Measurements from ENCODE around the gene ARAP1. TPM values are rescaled to one million over a fixed set of nuclear protein-coding genes. Genes with fewer than 3 reads are reported as not detected.

ARAP1 gene
- total RNA-seq, 1 donor from 2014 or later = 55.2 TPM

DNA sequence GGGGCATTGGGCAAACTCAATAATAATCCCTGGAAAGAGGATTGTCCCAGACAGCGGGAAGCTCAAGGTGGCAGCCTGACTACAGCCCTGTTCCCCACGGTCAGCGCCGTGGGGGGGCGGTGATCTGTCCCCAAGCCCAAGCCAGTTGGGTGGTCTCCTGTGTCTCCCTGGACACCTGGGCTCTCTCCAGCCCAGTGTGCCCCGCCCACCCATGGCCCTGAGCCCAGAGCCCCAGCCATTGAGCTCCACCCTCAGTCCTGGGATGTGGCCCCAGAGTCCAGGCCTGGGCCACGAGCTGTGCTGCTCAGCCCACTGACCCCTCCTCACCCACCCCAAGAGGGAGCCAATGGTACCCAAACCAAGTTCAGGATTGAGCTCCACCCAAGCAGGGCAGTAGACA is 50.1 kb downstream of the ARAP1 start:
- intact Hi-C loops (cut with DNase I) = no loop called here
- DNase-seq (ENCODE audit: missing footprints) (no peak), ATAC-seq (no peak)

DNA sequence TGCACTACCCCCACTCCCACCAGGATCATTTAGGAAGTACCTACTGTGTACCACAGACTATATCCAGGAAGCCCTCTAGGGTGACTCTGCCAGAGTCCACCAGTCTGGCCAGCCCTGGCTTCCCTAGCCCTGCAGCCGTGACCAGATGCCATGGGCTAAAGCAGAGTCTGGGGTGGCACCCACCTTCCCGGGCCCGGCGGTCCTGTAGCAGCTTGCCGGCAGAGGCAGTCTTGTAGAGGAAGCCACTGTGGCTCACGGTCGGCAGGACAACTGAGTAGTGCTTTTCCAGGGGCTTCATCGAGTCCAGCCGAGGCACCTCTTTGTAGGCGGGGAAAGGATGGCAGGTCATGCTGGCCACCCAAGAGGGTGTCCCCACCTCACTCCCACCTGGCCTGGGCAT is 50.7 kb downstream of the ARAP1 start:
- ATAC-seq (no peak), DNase-seq (ENCODE audit: missing footprints) (no peak)
- intact Hi-C loops (cut with DNase I) = no loop called here

DNA sequence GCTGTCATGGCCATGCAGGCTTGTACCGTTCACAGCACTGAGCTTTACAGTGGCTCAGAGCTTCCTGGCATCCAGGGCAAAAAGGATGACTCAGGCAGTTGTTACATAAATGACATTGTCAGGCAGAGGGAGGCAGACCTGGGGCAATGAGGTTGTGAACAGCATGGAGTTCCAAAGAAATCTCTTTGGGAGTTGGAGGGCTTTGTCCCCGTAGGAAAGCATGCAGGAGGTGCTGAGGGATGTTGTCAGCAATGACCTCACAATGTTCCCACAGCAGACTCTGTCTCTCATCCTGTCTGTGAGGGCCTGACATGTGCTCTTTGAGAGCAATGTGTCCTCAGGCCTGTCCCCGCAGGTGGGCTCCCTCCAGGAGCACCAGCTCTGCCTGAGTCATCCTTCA is 52.1 kb downstream of the ARAP1 start:
- no peak for ATAC-seq
- intact Hi-C loops (cut with DNase I) = no loop called here
- DNase-seq (ENCODE audit: missing footprints) = no peak

DNA sequence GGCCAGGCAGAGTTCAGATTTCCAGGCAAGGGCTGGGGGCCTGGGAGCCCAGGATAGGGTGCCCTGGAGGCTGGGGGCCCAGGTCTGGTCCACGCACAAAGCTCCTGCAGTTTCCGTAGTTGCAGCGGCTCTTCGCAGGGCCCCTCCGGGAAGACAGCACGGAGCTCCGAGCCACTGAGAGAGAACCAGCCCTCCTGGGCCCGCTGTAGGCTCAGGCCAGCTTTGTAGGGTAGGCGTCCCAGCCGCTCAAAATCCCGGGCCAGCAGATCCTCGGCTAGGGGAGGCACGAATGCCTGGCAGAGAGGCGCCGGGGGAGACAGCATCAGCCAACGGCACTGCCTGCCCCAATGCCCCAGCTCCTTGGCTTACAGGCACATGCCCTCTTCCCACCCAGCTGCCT is 54.4 kb downstream of the ARAP1 start:
- no peak for ATAC-seq
- intact Hi-C loops (cut with DNase I) = no loop called here
- DNase-seq (ENCODE audit: missing footprints) = no peak

DNA sequence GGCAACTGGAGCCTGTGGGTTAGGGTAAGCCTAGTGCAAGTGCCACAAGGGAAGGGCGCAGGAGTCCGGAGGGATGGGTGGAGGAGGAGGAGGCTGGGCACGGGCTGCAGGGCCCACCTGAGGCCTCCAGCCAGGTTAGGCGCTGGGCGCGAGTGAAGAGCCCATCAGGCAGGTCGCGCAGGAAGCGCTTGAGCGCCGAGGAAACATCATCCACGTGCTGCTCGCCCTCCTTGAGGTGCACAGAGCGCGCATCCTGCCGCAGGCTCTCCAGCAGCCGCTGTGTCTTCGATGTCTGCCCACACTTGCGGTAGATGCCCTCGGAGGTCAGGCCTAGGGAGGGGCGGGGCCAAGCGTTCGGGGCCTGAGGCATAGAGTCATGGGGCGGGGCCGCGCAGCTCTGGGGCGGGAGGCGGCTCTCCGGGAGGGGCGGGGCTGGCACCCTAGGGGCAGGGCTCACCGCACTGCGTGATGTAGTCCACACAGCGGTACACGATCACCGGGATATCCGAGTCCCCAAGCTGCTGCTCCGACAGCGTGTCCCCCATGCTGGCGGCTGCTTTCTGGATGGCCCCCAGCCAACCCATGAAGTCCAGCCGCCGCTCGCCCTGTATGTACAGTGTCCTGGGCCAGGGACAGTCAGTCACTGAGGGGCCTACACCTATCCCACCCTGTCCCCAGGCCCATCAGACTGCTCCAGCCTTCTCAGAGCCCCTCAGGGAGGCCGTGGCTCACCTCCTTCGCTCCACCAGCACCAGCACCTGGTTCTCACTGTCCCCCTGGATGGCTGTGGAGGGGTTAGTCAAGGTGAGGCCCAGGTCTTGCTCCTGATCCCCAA is 55.1 kb downstream of the ARAP1 start:
- no peak for DNase-seq (ENCODE audit: missing footprints)
- intact Hi-C loops (cut with DNase I) = no loop called here

DNA sequence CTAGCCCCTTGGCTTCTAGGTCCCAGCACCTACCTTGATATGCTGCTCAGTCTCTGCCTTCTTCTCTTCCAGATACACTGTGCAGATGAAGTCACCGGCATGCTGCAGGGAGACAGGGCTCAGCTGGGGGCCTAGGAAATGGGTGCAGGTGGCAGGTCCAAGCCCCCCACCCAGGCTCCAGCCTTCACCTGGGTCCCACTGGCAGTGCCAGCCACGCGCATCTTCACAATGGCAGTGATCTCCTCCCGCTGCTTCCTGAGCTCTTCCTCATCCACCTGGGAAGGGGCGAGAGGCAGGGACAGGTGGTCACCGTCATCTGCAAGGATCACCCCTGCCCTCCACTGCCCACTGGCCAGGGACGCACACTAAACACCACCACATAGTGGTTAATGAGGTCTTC is 56.9 kb downstream of the ARAP1 start:
- ATAC-seq = no peak
- intact Hi-C loops (cut with DNase I) = no loop called here
- no peak for DNase-seq (ENCODE audit: missing footprints)

More for the DNA sequence above, 55.1 kb downstream of the ARAP1 start:
- ATAC-seq = peak; percentile 63

DNA sequence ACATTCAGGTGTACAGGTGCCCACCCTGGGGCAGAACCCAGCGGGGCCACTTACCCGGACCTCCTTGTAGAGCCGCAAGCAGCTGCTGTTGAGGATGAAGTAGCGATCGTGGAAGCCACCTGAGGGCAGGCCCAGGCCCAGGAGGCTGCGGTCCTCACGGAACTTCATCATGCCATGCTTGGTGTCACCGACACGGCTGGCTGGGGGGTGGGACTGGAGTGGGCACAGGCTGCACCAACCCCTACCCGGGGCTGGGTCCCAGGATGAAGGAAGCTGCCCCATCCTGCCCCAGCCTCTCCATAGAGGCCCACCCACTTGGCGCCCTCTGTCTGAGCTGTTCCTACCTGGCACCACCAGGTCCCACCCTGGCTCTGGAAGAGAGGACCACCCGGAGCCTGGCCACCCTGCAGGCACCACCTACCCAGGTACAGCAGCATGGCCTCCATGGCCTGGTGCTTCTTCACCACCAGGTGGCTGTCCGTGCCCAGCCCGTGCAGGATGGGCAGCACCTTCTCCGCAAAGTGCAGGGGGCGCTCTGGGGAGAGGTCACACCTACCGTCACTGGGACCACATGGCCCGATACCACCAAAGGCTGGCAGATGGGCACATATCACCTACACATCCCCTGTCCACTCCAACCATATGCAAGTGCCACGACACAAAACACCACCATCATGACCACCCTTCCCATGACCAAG is 58.8 kb downstream of the ARAP1 start:
- intact Hi-C loops (cut with DNase I) = no loop called here

DNA sequence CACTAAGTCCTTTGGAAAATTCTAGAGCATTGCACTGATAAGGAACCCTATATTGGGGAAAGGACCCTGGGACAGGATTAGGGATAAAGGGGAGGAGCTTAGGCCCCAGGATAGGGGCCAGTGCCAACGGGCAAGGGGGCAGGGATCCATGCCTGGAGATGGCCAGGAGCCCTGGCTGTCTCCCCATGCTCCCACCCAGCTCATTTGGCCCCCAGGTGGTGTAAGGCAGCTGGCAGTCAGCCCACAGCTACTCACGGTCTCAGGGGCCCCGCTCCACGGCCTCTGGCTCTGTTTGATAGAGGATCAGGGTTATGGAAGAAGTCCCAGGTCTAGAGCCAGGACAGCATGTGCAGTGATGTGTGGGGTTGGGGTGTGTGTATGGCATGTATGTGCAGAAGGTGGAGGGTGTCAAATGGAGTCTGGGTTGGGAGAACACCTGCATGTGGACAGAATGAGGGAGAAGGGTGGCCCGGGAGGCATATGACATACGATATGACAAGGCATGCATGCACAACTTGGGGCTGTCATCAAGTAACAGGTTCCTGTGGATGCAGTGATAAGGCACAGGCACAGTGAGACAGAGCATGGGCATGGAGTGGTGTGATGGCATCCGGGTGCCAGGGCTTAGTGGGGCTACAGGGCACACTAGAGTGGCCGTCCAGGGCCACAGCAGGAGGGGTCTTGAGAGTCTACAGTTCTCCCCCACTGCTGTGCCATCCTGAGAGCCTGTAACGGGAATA is 59.5 kb downstream of the ARAP1 start:
- DNase-seq (ENCODE audit: missing footprints) = no peak
- peak; percentile 69 for ATAC-seq
- intact Hi-C loops (cut with DNase I) = no loop called here

More for the DNA sequence above, 58.8 kb downstream of the ARAP1 start:
- DNase-seq (ENCODE audit: missing footprints) (no peak), ATAC-seq (no peak)

DNA sequence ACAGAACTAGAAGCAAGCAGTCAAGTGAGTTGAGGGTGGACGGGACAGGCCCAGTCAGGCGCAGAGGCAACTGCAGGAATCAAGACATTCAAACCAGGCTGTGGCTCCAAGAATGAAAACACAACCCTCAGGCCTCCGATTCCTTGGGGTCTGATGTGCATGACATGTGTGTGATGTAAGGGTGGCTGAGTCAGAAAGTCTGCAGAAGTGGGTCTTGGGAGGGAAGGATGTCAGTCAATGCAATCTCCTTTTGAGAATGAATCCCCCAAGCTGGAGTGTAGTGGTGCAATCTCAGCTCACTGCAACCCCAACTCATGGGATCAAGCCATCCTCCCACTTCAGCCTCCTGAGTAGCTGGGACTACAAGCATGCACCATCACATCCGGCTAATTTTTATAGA is 62.0 kb downstream of the ARAP1 start:
- intact Hi-C loops (cut with DNase I) = no loop called here
- ATAC-seq (no peak), DNase-seq (ENCODE audit: missing footprints) (no peak)

DNA sequence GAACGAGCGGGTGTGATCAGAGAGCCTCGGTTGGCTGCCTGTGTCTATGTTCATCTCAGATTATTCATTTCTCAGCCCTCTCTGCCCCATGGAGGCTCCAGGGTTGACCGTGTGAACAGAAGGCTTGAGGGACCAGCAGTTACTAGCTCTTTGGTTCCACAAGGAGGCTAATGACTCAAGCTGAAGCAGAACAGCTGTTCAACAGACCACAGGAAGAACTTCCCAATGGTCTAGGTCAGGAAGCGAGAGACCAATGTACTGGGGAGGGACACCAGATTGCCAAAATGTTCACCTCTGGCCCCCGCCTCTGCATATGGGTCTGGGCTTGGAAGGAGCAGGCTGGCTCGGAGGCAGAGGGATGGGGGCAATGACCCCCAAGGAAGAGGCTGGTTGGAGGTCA is 63.3 kb downstream of the ARAP1 start:
- intact Hi-C loops (cut with DNase I) = no loop called here
- no peak for ATAC-seq
- DNase-seq (ENCODE audit: missing footprints) = no peak

DNA sequence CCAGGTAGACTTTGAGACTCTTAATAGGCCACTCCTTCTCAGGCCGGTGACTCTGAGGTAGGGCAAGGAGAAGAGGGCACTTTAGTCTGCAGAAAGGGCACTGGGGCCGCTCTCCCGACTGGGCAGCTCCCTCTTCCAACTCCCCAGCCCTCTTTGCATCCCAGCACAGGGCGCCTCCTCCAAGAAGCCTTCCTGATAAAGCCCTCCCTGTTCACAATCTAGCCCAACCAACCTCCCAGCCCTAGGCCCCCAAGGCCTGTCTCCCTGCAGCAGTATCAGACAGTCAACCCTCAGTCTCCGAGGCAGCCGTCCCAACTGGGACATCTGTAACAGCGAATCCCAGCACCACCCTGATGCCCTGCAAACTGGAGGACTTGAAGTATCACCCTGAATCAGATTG is 63.7 kb downstream of the ARAP1 start:
- no peak for DNase-seq (ENCODE audit: missing footprints)
- no peak for ATAC-seq
- intact Hi-C loops (cut with DNase I) = no loop called here

DNA sequence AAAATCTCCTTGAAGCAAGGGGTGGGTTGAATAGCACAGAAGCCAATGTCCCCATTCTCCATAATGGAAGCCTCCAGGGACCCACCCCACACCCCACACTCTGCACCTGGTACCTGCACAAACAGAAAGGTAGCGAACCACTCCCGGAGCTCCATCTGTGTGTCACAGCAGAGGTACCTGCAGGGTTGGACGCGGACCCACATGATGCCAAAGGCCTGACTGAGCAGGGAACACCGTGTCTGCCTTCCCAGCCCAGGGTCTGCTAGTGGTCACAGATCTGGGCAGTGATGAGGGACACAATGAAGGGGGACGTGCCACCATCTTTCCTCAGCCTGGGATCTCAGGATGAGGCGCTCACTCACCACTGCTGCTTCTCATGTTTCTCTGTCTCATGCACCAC is 64.9 kb downstream of the ARAP1 start:
- ATAC-seq = no peak
- no peak for DNase-seq (ENCODE audit: missing footprints)
- intact Hi-C loops (cut with DNase I) = no loop called here

DNA sequence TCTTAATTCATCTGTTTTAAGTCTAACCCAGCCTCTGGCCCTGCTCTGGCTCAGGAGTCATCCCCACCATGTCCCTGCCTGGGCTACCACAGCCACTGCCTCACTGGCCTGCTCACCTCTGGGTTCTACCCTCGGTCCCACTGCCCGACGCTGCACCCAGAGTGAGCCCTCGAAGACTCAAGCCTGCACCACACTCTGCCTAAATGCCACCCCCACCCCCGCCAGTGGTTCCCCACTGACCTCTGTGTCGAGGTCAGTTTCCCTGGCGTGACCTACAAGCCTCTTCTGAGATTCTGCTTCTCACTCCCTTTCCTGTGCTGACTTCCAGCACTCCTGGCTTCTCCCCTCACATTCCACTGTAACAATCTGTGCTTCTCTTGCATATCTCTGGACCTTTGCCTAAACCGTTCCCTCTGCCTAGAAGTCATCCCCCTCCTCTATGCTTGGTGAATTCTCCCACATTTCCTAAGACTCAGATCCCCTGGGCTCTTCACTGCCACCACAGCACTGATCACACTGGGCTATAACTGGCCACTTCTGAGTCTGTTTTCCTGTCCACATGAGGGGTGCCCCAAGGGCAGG is 65.5 kb downstream of the ARAP1 start:
- DNase-seq (ENCODE audit: missing footprints) (no peak), ATAC-seq (peak; percentile 4)
- intact Hi-C loops (cut with DNase I) = no loop called here

DNA sequence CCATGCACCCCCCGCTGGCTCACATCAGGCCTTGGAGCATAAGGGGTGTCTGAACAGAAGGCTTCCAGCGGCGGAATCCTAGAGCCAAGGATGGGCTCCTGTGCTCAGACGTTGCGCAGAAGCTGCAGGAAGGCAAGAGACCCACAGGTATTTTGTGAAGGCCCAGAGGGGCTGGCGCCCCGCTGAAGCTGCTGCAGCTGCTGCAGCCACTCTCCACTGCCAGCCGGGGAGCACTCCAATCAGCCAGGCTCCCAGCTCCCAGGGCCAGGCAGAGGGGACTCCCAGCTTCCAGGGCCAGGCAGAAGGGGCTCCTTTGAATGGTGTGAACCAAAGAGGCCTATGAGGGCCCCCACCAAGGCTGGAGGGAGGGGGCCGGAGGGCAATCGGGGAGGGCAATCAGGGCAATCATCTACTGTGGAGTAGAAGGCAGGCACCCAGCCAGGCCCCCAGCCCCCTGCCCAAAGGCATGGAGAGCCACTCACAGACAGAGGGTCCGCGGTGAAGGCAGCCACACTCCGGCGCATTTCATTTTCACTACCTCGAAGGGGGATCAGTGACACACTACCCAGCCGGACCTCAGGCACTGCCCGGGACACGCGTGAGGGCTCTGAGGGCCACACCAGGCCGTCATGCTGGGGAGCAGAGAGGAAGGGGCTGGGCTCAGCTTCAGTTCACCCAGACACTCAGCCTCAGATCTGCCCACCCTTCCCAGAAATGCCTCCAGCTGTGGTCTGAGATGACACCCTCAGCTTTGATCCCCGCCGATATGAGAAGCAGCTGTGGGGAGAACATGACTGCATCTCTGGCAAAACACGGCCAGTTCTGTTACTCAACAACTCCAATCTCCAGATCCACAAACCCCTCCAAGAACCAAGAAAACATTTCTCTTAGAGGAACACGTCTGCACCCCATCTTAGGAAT is 66.4 kb downstream of the ARAP1 start:
- intact Hi-C loops (cut with DNase I) = loop anchor here (2.0 kb wide), 1 partner anchor 99 kb away; no protein-coding TSS in a partner anchor
- ATAC-seq = peak; percentile 22
- DNase-seq (ENCODE audit: missing footprints) = peak; percentile 80

DNA sequence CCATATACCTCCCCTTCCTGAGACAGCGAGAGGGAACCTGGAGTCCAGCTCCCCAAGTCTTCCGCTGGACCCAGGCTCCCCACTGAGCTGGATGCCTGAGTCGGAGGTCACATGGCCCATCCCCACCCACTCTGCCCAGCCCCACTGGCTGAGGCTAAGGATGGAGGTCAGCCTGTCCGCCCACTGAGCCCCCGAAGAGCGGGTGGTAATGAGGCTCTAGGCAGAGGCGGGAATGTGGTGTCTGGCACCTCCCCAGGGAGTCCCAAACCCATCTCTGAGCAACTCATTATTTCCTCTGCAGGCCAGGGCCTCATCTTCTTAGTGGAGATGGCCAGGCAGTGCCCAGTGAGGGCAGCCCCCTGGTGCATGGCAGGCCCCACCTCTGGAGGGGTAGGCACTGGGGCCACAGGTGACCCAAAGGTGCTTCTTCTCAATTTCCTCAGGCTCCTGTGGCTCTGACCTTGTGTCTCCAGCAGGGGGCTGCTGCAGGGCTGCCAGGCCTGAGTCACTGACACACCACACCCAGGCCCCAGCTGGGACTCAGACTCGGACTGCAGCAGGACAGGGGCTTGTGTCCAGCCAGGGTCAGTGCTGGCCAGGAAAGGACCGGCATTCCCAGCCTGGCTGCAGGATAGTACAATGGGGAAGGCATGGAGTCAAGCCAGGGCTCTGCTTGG is 67.8 kb downstream of the ARAP1 start:
- intact Hi-C loops (cut with DNase I) = loop anchor here (2.0 to 5.0 kb wide), 2 partner anchors 98 to 212 kb away; no protein-coding TSS in a partner anchor
- ATAC-seq (peak; percentile 77), DNase-seq (ENCODE audit: missing footprints) (peak; percentile 88)

DNA sequence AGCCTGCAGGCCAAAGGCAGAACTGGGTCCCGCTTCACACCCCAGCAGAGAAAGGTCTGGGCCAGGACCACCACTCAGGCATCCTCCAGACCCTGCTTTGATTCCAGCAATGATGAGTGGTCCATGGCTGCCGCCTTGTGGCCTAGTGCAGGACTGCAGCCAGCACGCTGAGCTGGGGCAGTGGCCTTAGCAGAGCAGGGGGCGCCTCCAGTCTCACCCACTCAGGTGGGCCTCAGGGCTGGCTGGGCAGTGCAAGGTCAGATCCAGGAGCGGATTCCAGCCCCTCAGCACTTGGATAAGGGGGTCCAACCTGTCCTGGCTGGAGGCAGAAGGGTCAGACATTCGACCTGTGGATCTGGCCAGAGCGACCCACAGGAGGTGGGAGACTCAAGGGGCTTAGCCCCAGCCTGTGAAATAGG is 68.4 kb downstream of the ARAP1 start:
- ATAC-seq (peak; percentile 40), DNase-seq (ENCODE audit: missing footprints) (peak; percentile 81)
- intact Hi-C loops (cut with DNase I) = loop anchor here (2.0 to 5.0 kb wide), 2 partner anchors 97 to 211 kb away; no protein-coding TSS in a partner anchor

DNA sequence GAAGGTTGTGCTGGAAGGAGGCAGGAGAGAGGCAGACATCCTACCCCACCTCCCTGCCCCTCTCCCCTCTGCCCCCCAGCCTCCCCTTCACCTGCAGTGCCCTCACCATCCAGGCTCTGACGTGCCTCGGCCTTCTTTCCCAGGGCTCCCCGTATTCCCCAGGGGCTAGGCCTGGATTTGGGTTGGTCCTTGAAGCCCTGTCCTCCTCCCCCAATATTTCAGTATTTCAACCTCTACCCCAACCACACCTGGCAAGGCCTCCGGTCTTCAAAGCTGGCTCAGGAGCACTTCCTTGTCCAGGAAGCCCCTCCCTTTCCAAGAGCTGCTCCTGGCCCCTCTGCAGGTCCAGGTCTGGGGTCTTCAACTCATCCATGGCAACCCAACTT is 69.4 kb downstream of the ARAP1 start:
- DNase-seq (ENCODE audit: missing footprints) = no peak
- intact Hi-C loops (cut with DNase I) = loop anchor here (5.0 kb wide), 1 partner anchor 211 kb away; no protein-coding TSS in a partner anchor
- no peak for ATAC-seq

All from Right ventricle myocardium inferior (tissue), 1 donor.